Stimulated activated CD8-positive, alpha-beta memory T cell treated with anti-CD3 and anti-CD28 coated beads, Interleukin-4, amount 100 ng/mL, for 1 hour (primary cell): ENCODE measurements around the gene MBOAT7.
"Not testable (repeated sequence)": the region's sequence is repeated elsewhere in the genome, so short reads cannot be mapped to it uniquely, and the experiment has no call there.

Source experiments
- DNase-seq, 2 donors: peaks; one replicate each; pipeline ENCODE4 v3.0.0-alpha.2; 2020; ENCODE audit warnings: low read depth in 2 of 2, low spot score in 1 of 2

MBOAT7 gene

GRCh38 chr19:54189145-54189734, at the start of gene MBOAT7:
Gene MBOAT7 (minus strand): TSS chr19:54189580. CDS start chr19:54188508, 1,072 bp downstream.
- DNase-seq, result peak in 1 of 2 donors; percentile 30

- DNase-seq, result no peak
Observed at GRCh38 chr19:54233941-54234340, 44.6 kb upstream of the MBOAT7 start.

- DNase-seq, result peak; percentile 73 to 78
Observed at GRCh38 chr19:54231077-54231931, 41.9 kb upstream of the MBOAT7 start.

- DNase-seq, result no peak
Observed at GRCh38 chr19:54230031-54230430, 40.7 kb upstream of the MBOAT7 start.

GRCh38 chr19:54229146-54229545, 39.8 kb upstream of the MBOAT7 start:
- DNase-seq, result no peak

GRCh38 chr19:54224619-54225018, 35.2 kb upstream of the MBOAT7 start:
- not testable (repeated sequence) for DNase-seq

GRCh38 chr19:54223937-54224281, 34.5 kb upstream of the MBOAT7 start:
- DNase-seq, result not testable (repeated sequence)

GRCh38 chr19:54223277-54223936, 34.0 kb upstream of the MBOAT7 start:
- not testable (repeated sequence) for DNase-seq

GRCh38 chr19:54222474-54223276, 33.3 kb upstream of the MBOAT7 start, which contains the start of gene LILRB3:
Gene LILRB3 (minus strand): TSS chr19:54223007. CDS start chr19:54222976, 31 bp downstream.
- DNase-seq, result not testable (repeated sequence)

GRCh38 chr19:54221947-54222346, 32.6 kb upstream of the MBOAT7 start:
- DNase-seq, result not testable (repeated sequence)

- not testable (repeated sequence) for DNase-seq
Observed at GRCh38 chr19:54219702-54220101, 30.3 kb upstream of the MBOAT7 start.

GRCh38 chr19:54218960-54219661, 29.7 kb upstream of the MBOAT7 start:
- no peak for DNase-seq

- DNase-seq, result no peak
Observed at GRCh38 chr19:54218259-54218658, 28.9 kb upstream of the MBOAT7 start.

GRCh38 chr19:54217517-54218247, 28.3 kb upstream of the MBOAT7 start:
- DNase-seq, result not testable (repeated sequence)

GRCh38 chr19:54216869-54217268, 27.5 kb upstream of the MBOAT7 start:
- no peak for DNase-seq

- DNase-seq, result not testable (repeated sequence)
Observed at GRCh38 chr19:54214734-54215133, 25.4 kb upstream of the MBOAT7 start.

GRCh38 chr19:54214217-54214616, 24.8 kb upstream of the MBOAT7 start:
- not testable (repeated sequence) for DNase-seq

- no peak for DNase-seq
Observed at GRCh38 chr19:54211235-54211634, 21.9 kb upstream of the MBOAT7 start.

- no peak for DNase-seq
Observed at GRCh38 chr19:54209811-54210494, 20.6 kb upstream of the MBOAT7 start.
